GM13976 (cell line): ENCODE data around the gene SLC11A1.

Experiments
- DNase-seq: peaks from one replicate; pipeline ENCODE4 v3.0.0; 2012; ENCODE audit warnings: low spot score
- CTCF ChIP-seq: IDR thresholded peaks from 2 replicates; pipeline ENCODE4 v1.5.1; 2012; ENCODE audit warnings: borderline replicate concordance, mild to moderate bottlenecking; ENCODE audit not compliant: insufficient read depth; ENCODE audit errors: extremely low read depth, missing control alignments, control extremely low read depth
- in situ Hi-C: fragments of 300-500 bp; cut with MboI; formaldehyde crosslinking; loops from one replicate; pipeline ENCODE4 v1.12.0; 2022; ENCODE audit warnings: low sequenced_read_pairs, mixed read lengths, inconsistent platforms; ENCODE audit not compliant: unreplicated experiment

SLC11A1 gene

DNA sequence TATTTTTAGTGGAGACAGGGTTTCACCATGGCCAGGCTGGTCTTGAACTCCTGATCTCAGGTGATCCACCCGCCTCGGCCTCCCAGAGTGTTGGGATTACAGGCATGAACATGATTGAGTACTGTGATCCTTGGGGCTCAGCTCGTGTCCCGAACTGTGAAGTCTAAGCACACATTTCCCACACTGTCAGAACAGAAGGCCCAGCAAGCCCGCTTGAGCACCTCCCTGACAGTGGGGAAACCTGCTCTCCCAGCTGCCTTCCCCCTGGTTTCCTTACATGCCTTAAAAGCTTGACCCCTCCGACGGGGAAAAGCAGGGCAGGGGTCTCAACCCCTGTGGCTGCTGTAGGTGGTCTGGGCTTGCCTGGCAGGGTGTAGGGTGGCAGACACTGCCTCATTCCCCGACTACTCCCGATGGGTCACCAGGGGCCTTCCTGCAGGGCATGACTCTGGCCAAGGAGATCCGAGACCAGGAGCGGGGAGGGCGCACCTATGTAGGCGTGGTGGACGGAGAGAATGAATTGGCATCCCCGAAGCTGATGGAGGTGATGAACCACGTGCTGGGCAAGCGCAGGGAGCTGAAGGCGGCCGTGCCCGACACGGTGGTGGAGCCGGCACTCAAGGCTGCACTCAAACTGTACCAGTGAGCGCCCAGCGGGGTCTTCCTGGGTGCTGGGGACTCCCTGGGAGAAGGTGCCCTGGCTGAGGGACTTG is 46.9 kb downstream of the SLC11A1 start:
- no peak for TF ChIP-seq CTCF
- DNase-seq, result peak; percentile 21
- in situ Hi-C loops, result no loop called here

GRCh38 chr2:218429911-218430692 is 48.0 kb downstream of the SLC11A1 start:
- peak; percentile 28 for DNase-seq
- no peak for TF ChIP-seq CTCF
- in situ Hi-C loops, result no loop called here

GRCh38 chr2:218430721-218431120 is 48.6 kb downstream of the SLC11A1 start:
- in situ Hi-C loops, result no loop called here
- TF ChIP-seq CTCF, result no peak
- no peak for DNase-seq

- TF ChIP-seq CTCF, result no peak
- in situ Hi-C loops, result no loop called here
- no peak for DNase-seq
Observed at GRCh38 chr2:218431878-218432277, 49.8 kb downstream of the SLC11A1 start.

- DNase-seq, result no peak
- in situ Hi-C loops, result no loop called here
- TF ChIP-seq CTCF, result no peak
Observed at GRCh38 chr2:218432676-218433365, 50.7 kb downstream of the SLC11A1 start.

GRCh38 chr2:218434456-218434855 is 52.4 kb downstream of the SLC11A1 start:
- in situ Hi-C loops, result no loop called here
- no peak for DNase-seq
- TF ChIP-seq CTCF, result no peak
